ENCODE data around the gene CLPSL2.

Gene CLPSL2

GRCh38 chr6:35796236-35796635, 19.8 kb downstream of the CLPSL2 start:
- DNase-seq (ENCODE audit: low read depth) = no peak
- H3K4me3 ChIP-seq (ENCODE audit: low read length) = no peak overlapping the region
- no peak for TF ChIP-seq CTCF (conservative IDR thresholded peaks at IDR 0.05; ENCODE audit: low read length)

- H3K4me3 ChIP-seq (ENCODE audit: low read length) = no peak overlapping the region
- DNase-seq (ENCODE audit: low read depth) = no peak
- TF ChIP-seq CTCF (conservative IDR thresholded peaks at IDR 0.05; ENCODE audit: low read length) = no peak
Measured at GRCh38 chr6:35797837-35798526, 21.6 kb downstream of the CLPSL2 start.

- TF ChIP-seq CTCF (conservative IDR thresholded peaks at IDR 0.05; ENCODE audit: low read length) = no peak
- no peak overlapping the region for H3K4me3 ChIP-seq (ENCODE audit: low read length)
- no peak for DNase-seq (ENCODE audit: low read depth)
Measured at GRCh38 chr6:35798706-35799105, 22.3 kb downstream of the CLPSL2 start.

- TF ChIP-seq CTCF (conservative IDR thresholded peaks at IDR 0.05; ENCODE audit: low read length) = no peak
- no peak overlapping the region for H3K4me3 ChIP-seq (ENCODE audit: low read length)
- no peak for DNase-seq (ENCODE audit: low read depth)
Measured at GRCh38 chr6:35801148-35801547, 24.8 kb downstream of the CLPSL2 start.

GRCh38 chr6:35804996-35805736, 28.8 kb downstream of the CLPSL2 start, which contains the start of gene LHFPL5:
Gene LHFPL5, plus strand, starts transcription at chr6:35805352. Its CDS starts 319 bp downstream, at chr6:35805671.
- no peak within 1 kb of the TSS for H3K4me3 ChIP-seq (ENCODE audit: low read length)
- DNase-seq (ENCODE audit: low read depth) = no peak
- no peak for TF ChIP-seq CTCF (conservative IDR thresholded peaks at IDR 0.05; ENCODE audit: low read length)

- no peak for DNase-seq (ENCODE audit: low read depth)
- no peak overlapping the region for H3K4me3 ChIP-seq (ENCODE audit: low read length)
- no peak for TF ChIP-seq CTCF (conservative IDR thresholded peaks at IDR 0.05; ENCODE audit: low read length)
Measured at GRCh38 chr6:35808688-35809087, 32.3 kb downstream of the CLPSL2 start.

- TF ChIP-seq CTCF (conservative IDR thresholded peaks at IDR 0.05; ENCODE audit: low read length) = no peak
- H3K4me3 ChIP-seq (ENCODE audit: low read length) = no peak overlapping the region
- DNase-seq (ENCODE audit: low read depth) = no peak
Measured at GRCh38 chr6:35809809-35810208, 33.4 kb downstream of the CLPSL2 start.
